Fibroblast of mammary gland (primary cell): Measurements from ENCODE around the gene NOP58.
"Not testable (repeated sequence)": the region's sequence is repeated elsewhere in the genome, so short reads cannot be mapped to it uniquely, and the experiment has no call there.

Source experiments
- DNase-seq: peaks from one replicate; pipeline ENCODE4 v3.0.0-alpha.2; 2010; ENCODE audit warnings: low read depth
- H3K4me3 ChIP-seq: 2 replicates; pipeline ENCODE4 v1.5.1; 2011; ENCODE audit warnings: low read depth, mild to moderate bottlenecking, low read length, moderate library complexity; ENCODE audit not compliant: control insufficient read depth
- CTCF ChIP-seq: conservative IDR thresholded peaks from 2 replicates; pipeline ENCODE4 v1.5.1; 2011; ENCODE audit warnings: low read depth, low read length, inconsistent platforms; ENCODE audit not compliant: control insufficient read depth, insufficient read depth

NOP58 gene

GRCh38 chr2:202251494-202251893 is 14.1 kb upstream of the NOP58 start:
- no peak for DNase-seq
- no peak for TF ChIP-seq CTCF
- no peak overlapping the region for H3K4me3 ChIP-seq

- DNase-seq, result no peak
- H3K4me3 ChIP-seq, result no peak overlapping the region
- TF ChIP-seq CTCF, result no peak
Observed at GRCh38 chr2:202261531-202261930, 4.0 kb upstream of the NOP58 start.

- no peak for TF ChIP-seq CTCF
- peak; percentile 36 for DNase-seq
- peak overlapping the region; percentile 60 for H3K4me3 ChIP-seq
Observed at GRCh38 chr2:202267495-202267894, 1.9 kb downstream of the NOP58 start.

GRCh38 chr2:202269585-202269984 is 4.0 kb downstream of the NOP58 start:
- no peak overlapping the region for H3K4me3 ChIP-seq
- TF ChIP-seq CTCF, result no peak
- DNase-seq, result peak; percentile 50

GRCh38 chr2:202270487-202270886 is 4.9 kb downstream of the NOP58 start:
- no peak overlapping the region for H3K4me3 ChIP-seq
- DNase-seq, result no peak
- no peak for TF ChIP-seq CTCF

- not testable (repeated sequence) for H3K4me3 ChIP-seq
- DNase-seq, result peak; percentile 95
Observed at GRCh38 chr2:202276078-202276720, 10.6 kb downstream of the NOP58 start.

- TF ChIP-seq CTCF, result no peak
- peak; percentile 84 for DNase-seq
- no peak overlapping the region for H3K4me3 ChIP-seq
Observed at GRCh38 chr2:202278036-202278760, 12.6 kb downstream of the NOP58 start.
